GM18909 (cell line): ENCODE data around the gene NMNAT3.
A peak's percentile ranks its signal among the peaks of the same experiment; 100 is the strongest.

ENCODE experiments used
- ATAC-seq: cut with Tn5 transposase; IDR thresholded peaks from one replicate; pipeline ENCODE4 v1.9.1; 2021; ENCODE audit warnings: mild to moderate bottlenecking; ENCODE audit not compliant: unreplicated experiment, poor library complexity

Gene NMNAT3

DNA sequence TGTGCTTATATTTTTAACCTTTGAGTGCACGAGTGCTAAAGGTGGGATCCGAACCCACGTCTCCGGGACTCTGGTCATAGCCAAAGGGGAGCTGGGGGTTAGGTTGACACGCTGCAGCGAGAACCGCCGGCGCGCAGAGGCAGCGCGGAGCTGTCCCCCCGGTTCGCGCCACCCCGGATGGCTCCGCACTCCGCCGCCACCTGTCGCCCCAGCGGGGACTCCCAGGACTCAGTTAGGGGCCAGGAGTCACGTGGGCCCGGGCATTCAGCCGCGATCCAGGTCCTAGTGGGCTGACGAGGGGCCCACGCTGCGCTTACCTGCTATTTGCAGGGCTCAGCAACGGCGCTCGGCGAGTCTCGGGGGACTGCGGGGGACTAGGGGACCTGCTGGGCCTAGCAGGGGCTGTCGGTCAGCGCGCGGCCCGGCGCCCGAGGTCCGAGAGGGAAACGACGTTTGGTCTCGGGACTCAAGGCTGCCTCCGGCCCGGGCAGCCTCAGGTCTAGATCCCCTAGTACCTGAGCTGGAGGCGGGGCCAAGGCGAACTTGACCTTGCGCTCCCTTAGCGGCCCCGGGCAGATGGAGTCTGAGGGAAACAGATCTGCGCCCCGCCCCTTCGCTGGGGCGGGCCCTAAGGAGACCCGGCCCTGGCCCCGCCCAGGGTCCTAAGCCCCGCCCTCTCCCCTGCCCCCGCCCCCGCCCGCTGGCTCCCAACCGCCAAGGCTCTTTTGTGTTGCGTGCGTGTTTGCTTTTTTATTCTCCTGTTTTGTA lies at the start of gene NMNAT3:
NMNAT3 (minus strand) TSS at position 585 of the 768 bp plus-strand sequence. CDS start 50,248 bp downstream, outside the sequence.
- ATAC-seq, result peak; percentile 98

DNA sequence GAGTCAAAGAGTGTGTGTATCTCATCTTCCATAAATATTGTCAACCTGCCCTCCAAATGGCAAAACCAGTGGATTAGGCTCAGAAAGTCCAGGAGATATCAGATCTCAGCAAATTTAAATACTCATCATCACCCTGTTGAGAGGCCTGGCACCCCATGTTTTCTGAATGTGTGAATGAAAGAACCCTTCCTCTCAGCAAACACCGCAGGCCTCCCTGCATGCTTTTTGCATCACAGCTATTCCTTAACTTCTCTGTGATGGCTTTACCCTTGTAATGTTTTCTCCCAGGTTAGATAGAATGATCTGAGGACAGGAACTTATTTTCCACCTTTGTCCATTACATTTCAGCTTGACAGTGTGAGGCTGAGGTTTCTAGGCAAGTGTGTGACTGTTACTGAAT lies 43.6 kb upstream of the NMNAT3 start:
- ATAC-seq, result no peak

DNA sequence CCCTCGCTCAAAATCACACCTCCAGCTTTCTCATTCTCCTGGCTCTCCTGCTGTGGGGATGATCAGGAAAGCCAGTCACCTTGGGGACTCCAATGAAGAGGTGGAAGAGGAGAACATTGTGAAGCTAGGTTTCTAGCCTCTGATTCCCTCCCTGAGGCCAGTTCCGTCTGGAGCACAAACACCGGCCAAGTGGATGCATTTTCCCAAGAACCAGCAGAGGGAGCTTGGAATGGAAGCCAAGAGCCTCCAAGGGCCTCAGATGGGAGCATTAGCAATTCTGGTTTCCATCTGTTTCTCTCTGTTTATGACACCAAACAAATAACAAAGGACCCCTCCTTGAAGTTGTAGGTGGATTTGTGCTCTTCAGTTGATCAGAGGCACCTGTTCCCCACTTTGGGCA lies 40.6 kb upstream of the NMNAT3 start:
- ATAC-seq, result no peak

DNA sequence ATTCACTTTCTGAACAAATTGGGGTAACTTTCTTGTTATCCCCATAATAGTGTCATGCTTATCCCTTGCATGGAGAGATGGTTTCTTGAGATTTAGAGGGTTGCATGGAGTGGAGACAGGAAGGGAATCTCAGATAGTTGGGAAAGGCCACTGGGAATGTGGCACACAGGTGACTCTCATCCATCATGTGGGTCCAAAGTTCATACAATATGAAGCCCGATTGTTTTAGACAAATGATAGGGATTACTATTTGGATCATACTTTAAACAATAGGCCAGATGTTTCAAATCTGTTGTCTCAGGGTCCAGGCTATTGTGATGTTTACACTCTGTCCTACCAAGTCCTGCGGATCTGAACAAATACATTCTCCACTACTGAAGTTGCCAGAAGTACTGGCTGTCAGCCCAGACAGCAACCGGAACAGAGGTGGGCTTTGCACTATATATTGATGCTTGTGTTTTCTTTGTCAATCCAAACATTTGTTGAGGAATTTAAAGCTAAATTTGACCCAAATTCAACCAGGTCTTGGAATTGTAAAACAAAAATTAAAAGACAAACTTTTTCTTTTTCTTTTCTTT lies 39.2 kb upstream of the NMNAT3 start:
- ATAC-seq, result no peak

DNA sequence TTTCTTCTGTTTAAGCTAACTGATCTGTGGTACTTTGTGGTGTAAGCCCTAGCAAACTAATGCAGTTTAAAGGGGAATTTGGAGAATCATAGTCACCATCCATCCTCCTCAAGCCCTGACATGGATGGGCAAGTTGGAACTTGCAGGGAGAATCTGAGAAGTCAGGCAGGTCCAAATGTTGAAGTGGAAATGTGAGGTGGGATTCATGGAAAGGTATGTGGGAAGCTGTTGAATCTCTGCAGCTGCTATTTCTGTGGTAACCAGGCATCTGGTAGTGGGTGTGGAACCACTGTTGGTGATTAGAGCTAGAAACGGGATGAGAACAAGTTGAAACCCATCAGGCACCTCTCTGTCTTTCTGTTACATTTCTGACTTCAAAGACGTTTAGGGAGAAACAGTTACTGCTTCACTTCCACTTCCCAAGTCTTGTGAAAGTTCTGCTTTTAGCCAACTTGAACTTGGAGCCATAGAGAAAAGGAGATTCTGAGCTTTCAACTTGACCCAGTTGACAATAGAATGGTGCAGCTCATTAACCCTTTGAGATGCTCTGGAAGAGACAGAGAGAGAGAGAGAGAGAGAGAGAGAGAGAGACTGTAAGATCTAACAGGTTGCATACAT lies 38.1 kb upstream of the NMNAT3 start:
- ATAC-seq, result no peak

DNA sequence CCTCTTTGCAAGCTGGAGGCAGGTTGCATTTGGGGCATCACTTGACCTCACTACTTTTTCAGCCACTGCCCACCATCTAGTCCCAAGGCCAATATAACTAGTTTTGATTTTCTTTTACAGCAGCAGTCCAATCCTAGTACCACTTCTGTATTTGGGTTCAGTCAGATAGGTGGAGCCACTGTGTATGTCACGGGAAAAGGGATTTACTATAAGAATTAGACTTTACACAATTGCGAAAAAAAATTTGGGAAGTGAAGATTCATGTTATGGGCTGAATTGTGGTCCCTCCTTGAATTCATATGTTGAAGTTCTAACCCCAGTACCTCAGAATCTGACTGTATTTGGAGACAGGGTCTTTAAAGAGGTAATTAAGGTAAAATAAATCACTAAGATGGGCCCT lies 37.4 kb upstream of the NMNAT3 start:
- ATAC-seq, result no peak

DNA sequence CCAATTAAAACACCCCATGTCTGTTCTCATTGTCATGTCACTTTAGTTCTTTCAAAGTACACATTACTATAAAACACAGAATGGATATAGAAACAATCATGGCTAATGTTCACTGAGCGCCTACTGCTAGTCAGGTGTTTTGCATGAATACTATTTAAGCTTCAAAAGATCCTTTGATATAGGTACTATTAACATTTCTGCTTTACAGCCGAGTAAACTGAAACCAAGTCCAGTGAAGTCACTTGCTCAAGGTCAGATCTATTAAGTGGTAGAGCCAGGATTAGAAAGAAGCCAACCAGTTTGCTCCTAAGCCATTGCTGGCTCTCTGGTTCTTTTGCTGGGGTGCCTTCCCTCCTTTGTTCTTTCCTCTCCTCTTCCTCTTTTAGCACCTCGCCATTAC lies 32.4 kb upstream of the NMNAT3 start:
- ATAC-seq, result no peak

DNA sequence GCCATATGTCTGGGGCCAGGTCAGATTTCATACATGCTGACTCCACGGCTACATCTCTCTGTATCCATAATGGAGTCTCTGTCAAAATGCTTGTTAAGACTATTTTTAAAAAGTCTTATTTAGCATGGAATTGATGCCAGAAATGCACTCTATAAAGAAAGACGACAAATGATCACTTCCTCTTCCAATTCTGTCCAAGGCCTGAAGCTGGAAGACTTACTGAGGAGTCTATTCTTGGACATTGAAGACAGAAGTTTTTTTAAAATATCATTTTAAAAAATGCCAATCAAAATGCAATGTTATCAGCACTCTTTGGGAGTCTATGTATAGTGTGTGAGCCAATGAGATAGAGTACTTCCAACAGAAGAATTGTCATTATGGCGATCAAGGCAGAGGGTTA lies 27.9 kb upstream of the NMNAT3 start:
- ATAC-seq, result no peak

DNA sequence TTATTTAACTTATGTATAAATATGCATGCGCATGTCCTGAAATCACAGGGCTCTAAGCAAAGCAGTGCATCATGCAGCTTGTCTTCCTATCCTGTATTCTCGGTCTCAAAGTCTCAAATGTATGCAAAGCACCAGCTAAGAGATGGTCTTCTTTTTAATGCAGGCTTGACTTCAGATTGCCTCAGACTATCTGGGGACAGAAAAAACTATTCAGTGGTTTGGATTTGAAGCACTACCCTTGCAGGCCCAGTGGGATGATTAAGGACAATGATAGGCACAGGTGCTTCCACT lies 18.5 kb upstream of the NMNAT3 start:
- ATAC-seq, result no peak

DNA sequence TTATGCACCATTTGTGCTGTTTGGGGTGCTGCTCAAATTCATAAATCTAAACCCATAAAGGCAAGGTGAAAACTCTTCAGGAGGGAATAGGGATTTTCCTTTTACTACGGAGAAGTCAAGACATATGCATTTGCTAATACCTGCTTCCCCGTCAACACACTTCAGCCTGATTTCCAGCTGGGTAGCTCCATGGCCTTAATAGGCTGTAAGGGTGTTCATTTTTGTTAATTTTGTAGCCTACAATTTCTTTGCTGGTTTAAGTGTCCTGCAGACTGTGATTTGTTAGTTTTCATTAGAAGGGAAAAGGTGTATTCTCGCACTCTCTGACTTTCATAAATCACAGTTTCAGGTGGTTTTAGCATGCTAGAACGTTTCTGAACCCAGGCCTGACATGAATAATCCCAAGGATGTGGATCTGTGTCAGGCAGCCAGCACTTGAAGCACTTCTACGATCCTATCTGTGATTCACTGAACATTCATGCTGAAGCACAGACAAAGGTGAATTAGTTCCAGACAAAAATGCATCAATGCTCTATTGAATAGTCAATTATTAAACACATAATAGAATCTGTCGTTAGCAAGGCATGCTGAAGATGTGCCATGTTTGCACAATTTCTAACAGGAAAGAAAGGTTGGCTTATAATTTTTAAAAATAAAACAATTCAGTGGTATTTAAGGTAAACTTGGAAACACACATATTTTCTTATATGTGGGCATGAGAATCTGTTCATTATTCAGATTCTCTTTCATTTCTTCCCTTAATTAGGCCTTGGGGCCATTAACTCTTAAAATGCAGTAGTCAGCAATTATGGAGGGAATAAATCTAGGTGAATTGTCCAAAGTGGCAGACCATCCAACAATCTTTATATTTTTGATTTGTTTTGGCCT lies 17.9 kb upstream of the NMNAT3 start:
- ATAC-seq, result no peak

DNA sequence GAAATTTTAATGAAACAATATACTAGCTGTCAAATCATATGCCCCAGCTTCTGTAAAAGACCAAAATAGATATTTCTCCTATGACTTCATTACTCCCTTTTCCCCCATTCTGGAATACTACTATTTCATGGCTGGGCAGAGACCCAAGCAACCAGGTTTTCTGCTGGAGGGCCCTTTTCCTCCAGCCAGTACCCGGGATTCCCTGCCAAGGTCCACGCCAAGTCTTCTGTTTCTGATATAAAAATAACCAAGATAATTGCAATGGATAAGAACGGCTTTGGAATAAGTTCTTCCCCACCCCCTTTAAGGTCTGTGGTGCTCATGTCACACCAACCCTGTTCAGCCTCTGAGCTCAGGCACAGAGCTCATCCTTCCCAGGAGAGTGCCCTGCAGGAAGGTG lies 17.2 kb upstream of the NMNAT3 start:
- no peak for ATAC-seq

DNA sequence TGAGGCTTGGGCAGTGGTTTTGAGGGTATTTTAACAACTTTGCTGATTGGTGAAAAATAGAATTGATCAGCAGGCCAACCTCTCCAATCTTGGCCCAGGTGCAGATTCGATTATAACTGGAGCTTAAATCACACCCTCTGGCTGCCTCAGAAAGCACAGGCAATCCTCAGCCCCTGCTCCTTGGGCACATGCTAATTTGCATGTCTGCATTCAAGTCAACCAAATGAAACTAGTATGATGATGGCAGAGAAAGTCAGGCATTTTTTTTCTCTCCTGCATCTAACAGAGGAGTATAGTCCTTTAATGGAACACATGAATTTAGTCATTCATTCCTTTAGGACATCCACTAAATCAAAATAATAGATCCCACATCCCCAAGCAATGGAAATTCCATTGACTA lies 16.8 kb upstream of the NMNAT3 start:
- no peak for ATAC-seq

DNA sequence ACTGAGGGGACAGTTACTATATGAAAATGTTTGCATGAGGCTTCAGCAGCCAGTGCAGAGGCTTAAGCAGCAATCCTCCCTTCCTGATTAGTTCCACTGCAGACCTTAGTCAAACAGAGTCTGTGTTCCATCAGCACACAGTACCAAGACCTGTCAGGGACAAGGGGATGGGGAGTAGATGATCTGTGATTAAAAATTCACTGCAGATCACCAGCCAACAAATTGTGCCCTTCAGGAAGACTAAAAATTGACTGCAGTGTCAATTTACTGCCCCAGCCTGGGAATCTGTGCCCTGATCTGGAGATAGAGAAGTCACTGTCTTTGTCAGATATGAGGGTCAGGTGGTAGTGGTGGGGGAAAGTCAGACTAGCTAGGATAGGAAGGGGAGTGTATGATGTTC lies 13.8 kb upstream of the NMNAT3 start:
- ATAC-seq, result no peak

DNA sequence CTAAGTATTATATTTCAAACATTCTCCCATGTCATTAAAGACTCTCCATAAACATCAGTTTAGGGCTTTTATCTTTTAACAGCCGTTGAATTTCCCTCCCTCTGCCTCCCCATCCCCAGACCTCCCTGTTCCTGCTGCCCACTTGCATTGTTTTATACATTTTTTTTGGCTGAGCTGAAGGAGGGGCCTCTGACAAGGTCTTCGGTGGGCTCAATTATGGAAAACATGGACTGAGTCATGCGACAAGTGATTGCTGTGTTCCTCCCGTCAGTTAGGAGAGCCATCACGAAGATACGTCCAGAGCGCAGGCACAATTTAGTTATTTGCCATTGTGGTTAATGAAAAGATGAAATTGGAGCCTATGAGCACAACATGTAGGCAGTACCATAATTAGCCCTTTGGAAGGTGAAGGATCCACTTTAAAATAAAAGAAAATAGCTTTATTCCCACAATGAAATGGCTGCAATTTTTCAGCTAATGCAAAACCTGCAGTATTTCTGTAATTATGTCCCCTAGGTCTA lies 12.0 kb upstream of the NMNAT3 start:
- no peak for ATAC-seq

DNA sequence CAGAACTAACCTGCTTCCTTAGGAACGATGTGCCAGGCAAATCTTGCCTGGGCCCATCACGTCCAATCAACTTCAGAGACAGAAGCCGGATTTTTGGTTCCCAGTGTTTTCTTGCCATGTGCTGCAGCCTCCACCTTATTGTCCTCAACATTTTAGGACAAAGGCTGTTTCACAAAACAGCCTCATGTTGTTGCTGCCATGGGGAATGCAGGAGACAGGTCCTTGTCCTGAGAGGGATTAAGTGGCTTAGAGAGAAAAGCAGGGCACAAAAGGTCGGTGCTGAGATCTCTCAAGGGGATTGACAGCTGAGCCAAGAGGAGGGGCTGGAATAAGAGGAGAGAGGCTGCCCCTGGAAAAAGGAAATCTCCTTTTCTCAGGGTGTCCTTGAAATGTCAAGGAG lies 11.3 kb upstream of the NMNAT3 start:
- no peak for ATAC-seq

DNA sequence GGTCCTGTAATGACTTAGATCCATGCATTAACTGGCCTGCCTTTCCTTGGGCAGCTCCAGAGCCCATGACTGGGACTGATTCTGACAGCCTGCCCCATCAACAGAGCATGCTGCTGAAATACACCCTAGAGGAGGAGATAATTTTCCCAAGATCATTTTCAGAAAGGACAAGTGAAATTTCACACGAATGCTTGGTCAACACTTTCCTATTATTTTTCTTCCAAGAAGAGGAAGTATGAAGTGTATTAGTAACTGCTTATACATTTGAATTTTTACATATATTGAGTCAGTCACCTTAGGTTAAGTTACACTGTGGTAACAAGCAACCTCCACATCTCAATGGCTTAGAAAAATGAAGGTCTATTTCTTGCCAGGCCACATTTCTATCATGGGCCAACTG lies 9.7 kb upstream of the NMNAT3 start:
- no peak for ATAC-seq

DNA sequence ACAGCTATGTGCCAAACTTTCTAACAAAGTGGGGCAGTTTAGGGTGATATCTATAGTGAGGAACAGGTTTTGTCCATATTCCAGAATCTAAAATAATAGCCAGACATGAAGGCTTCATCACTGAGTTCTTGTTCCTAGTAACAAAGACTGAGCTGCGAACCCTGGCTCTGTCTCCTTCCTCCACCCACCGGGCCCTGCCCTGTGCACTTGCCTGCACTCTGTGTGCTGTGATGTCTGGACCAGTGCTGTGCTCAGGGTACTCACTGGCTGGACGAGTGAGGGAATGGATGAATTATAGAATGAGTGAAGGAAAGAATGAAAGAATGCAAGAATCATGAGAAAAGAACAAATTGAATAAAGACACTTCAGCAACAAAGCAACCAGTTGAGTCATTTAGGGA lies 8.9 kb upstream of the NMNAT3 start:
- ATAC-seq, result no peak

DNA sequence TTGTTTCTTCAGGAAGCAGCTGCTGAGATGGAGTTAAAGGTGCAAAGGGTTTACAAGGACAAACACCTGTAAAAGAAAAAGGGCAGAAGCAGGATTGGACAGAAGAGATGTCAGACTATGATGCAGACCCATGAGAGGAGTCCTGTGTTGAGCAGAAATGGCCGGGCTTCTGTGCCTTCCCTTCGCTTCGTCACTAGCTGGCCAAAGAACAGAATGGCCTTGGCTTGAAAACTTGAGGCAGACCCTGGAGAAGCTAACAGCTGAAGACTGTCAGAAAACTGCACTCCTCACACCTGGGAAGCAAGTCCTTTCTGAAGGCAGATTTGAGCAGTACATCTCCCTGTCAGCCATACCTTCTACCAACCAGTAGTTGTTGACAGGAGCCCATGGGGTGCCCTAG lies 8.4 kb upstream of the NMNAT3 start:
- ATAC-seq, result no peak

DNA sequence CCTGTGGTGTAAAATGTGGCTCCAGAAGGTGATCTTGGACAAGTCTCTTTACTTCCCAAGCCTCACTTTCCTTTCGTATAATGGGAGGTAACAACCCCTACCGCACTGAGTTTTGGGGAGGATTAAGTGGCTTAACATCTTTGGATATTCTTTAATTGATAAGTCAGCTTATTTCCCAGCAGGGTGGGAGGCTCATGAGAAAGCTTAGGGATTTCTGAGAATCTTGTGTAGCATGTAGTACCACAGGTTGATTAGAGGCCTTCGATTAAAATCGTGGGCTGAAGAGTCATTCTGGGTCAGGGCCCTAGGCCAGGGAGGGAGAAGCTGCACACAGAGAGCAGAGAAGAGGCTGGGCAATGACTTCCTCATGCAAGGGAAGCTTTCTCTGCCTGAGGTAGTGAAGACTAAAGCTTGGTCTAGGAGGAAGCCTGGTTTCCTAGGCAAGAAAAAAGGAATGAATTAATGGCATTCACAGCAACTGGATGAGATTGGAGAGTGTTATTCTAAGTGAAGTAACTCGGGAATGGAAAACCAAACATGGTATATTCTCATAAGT lies 1.5 kb upstream of the NMNAT3 start:
- no peak for ATAC-seq

DNA sequence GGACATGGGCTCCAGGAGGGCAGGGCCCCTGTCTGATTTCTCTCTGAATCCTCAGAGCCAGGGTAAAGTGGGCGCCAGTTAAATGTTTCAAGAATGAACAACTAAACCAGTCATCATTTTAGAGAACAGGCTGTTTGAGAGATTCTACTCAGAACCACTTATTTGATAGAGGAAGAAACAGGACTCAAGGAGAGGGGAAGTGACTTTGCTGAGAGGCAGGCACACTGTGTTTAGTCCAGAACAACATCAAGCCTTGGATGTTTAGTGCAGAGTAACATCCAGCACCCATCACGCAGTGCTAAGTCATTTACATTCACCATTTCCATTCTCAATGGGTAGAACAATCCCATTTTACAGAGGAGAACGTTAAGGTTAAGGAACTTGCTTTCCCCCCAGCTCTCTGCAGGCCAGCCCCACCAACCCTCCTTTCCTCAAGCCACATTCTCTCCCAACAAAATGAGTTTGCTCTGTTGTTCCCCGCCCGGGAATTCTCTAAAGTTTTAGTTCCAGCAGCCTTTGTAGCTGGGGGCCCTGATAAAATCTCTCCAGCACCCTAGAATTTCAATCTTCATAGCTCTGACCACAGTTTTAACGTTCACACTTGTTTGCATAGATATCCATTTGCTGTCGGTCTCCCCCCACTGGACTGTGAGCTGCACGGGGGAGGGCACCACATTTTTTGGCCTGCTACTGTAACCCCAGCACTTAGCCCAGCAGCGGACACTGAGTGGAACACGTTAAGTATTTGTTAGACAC lies 962 bp downstream of the NMNAT3 start:
- ATAC-seq, result no peak
